ENCODE measurements around the gene SPCS3.
"Not testable (repeated sequence)": the region's sequence is repeated elsewhere in the genome, so short reads cannot be mapped to it uniquely, and the experiment has no call there.

SPCS3 gene

DNA sequence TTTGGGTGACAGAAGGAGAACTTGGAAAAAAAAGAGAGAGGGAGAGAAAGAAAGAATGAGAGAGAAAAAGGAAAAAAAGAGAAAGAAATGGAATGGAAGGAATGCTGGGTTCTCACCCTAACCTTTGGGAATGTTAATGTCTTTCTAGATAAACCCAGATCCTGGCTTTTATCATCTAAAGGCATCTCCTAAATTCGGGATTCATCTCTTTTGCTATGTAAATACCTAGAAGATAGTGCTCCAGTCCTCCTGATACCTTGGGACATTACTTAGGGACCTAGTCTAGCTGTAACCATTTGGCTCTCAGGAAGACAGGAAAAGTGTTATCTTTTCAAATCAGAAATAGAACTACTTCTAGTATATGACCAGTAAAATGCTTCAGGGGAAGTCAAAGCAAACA, 15.8 kb upstream of the SPCS3 start:
- DNase-seq (ENCODE audit: low read depth, low spot score) = peak; percentile 63

DNA sequence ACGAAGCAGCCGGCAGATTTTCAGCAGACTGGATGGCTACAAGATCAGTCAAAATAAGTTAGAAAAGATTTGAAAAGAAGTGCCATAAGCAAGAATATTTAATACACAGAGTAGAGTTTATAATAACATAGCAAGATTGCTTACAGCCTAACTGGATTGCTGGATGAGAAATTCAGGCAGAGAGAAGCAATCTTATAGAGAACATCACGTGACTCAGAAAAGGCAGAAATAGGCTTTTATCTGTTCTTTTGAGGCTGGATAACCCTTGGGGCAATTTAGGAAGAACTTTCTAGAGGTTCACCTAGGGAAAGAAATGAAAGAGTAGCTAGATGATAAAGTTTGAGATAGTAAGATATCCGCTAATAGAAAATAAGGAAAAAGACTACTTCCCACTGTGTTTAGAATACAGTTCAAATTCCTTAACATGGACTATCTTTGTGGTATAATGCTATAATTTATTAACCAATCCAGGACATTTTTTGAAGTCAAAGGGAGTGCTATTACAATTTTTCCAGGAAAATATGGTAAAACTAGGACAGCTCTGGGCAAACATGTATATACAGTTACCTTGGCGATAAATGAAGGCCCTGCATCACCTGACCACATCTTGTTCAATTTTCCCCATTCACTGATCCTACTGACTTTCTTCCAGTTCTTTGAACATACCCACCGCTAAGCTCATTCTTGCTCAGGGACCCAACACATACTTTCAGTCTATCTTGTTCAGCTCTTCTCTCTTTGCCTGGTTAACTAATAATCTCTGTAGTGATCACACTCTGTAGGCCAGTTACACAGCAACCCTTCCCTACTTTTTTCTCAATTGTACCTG, 12.7 kb upstream of the SPCS3 start:
- DNase-seq (ENCODE audit: low read depth, low spot score) = no peak

- DNase-seq (ENCODE audit: low read depth, low spot score) = no peak
Measured at GRCh38 chr4:176307666-176307930, 12.2 kb upstream of the SPCS3 start.

DNA sequence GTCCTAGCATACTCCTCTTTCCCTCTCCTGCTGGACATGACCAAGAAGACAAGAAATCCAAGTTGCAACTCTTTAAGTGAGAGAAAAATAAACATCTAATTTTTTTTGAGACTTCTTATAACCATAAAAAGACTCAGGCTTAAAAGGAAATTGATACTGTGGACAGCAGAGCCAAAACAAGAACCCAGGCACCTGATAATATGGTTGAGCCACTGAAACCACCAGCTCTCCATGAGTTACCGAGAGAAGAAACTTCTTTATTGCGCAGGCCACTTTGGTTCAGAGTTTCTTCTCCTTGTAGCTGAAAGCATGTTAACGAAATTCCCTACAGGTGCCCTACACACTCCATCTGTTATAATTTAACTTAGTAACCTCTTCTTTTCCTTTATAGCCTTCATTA, 11.3 kb upstream of the SPCS3 start:
- no peak for DNase-seq (ENCODE audit: low read depth, low spot score)

- DNase-seq (ENCODE audit: low read depth, low spot score) = no peak
Measured at GRCh38 chr4:176309046-176309445, 10.7 kb upstream of the SPCS3 start.

GRCh38 chr4:176309772-176310171, 10.0 kb upstream of the SPCS3 start:
- DNase-seq (ENCODE audit: low read depth, low spot score) = no peak

DNA sequence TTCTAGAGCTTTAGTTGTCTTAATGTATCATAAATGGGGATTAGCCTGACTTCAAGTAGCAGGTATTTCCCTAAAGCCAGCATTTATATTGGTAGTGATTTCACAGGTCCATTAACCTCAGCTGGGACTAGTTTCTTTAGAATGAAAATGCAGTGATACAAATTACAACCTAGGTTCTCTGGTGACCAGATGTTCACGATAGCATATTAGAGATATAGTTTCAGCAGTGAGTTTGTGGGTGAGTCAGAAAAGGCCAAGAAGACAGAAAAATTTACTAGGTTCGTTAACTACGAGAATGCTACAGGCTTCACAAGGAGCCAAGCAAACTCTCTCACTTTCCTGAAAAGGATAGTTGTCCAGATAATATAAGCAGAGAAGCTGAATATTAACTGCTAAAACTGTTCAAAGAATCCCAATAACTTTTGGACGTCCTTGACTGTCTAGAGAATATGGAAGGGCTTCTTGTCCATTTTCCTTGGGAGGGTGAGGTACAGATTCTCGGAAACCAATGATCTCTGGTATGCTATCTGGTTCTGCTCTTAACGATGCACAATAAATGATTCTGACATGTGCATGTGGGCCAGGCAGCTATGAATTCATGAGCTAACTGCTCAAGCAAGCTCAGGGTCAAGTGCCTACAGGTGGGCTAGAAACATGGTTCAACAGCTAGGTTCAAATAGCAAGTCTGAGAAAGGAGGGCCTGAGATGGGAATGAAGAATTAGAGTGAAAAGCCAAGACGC, 6.0 kb upstream of the SPCS3 start:
- no peak for DNase-seq (ENCODE audit: low read depth, low spot score)

DNA sequence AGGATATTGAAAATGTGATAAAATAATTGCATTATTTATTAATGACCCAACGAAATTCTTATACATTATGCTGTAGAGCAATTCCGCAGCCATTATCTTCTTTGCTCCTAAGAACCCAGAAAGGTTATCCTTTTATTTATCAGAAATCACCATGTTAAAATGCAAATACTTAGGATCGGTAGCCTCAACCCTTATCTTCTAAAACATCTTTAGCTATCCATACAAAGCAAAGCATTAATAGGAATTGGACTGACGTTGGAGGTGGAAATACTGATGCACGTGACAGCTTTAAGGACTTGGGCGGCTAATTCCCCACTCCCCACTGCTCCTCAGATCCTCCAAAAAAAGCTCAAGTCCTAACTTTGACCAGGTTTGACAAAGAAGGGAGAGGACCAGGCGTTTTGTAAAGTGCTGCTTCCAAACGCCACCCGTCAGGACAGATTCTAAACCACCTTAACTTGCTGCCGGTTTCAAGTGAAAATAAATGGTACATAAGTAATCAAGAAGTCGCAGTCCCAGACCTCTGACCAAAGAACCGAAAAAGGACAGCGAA, 539 bp upstream of the SPCS3 start:
- no peak for DNase-seq (ENCODE audit: low read depth, low spot score)

- DNase-seq (ENCODE audit: low read depth, low spot score) = no peak
Measured at GRCh38 chr4:176320340-176320975, 692 bp downstream of the SPCS3 start.

GRCh38 chr4:176320976-176321361, 1.2 kb downstream of the SPCS3 start:
- DNase-seq (ENCODE audit: low read depth, low spot score) = no peak

- no peak for DNase-seq (ENCODE audit: low read depth, low spot score)
Measured at GRCh38 chr4:176321589-176321988, 1.8 kb downstream of the SPCS3 start.

DNA sequence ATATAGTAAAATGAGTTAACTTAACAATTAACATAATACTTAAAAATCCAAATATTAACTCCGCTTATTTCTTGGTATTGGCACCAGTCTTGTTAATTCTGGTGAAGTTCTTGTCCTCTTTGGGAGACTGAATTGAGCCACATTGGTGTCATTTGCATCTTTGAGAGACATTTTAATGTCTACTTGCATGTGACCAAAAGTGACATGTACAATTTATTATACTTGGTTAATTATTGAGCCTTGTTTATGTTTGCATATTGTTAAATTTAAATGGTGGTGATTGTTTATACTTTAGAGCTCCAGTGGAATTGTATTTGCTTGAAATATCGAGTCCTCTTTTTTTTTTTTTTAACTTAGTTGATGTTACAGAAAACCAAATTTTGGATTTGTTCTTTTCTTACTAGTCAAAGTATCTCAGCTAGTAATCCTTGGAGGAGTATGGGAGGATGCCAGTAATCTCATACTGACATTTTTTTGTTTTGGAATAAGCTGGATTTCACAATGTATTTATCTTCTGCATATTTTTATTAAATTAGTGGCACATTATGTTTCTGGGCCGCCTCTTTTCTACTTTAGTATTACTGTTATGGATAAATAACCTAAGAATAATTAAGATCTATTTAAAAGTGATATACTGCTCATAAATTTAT, 3.9 kb downstream of the SPCS3 start:
- no peak for DNase-seq (ENCODE audit: low read depth, low spot score)

DNA sequence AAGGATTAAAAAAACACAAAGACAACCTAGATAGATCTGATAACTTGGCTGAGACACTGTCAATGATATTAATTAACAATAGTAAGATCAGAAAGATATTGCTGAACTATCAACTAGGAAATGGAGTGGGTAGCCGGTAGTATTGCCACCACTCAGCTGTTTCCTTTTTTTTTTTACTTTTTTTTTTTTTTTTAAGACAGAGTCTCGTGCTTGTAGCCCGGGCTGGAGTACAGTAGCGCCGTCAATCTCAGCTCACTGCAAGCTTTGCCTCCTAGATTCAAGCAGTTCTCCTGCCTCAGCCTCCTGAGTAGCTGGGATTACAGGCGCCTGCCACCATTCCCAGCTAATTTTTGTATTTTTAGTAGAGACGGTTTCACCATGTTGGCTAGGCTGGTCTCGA, 5.1 kb downstream of the SPCS3 start:
- DNase-seq (ENCODE audit: low read depth, low spot score) = not testable (repeated sequence)

DNA sequence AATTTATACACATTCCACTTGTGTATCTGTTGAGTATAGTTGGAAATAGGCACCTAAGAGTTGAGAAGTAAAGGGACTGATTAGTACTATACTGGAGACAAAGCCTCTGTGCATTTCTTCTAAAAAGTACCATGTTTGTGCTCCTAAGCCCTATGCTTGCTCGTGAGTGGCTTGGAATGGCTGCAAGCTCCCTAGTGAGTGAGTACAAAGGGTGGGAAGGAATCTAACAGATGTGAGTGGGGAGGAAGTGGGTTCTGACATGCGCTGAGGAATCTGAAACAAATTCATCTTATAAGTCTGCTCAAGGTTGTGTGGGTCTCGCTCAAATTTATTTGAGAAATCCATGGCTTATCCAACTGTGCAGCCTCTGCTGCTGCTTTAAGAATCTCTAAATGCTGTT, 13.3 kb downstream of the SPCS3 start:
- DNase-seq (ENCODE audit: low read depth, low spot score) = no peak

DNA sequence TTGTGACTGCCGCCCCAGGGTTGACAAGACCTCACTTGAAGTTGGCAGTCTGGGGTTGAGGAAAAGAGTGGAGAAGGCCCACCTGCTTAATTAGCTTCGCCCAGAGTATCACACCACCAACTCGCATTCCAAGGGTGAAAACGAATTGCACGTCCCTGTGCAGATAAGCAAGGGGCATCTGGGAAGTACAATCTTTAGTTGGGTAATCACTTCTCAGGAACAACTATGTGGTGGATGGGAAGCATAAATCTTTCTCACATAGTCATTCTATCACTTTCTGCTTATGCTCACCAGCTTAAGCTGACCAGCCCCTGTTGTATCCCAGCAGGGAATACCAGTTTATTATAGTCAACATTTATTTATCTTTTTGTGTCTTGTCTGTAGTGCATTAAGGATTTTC, 14.3 kb downstream of the SPCS3 start:
- no peak for DNase-seq (ENCODE audit: low read depth, low spot score)

DNA sequence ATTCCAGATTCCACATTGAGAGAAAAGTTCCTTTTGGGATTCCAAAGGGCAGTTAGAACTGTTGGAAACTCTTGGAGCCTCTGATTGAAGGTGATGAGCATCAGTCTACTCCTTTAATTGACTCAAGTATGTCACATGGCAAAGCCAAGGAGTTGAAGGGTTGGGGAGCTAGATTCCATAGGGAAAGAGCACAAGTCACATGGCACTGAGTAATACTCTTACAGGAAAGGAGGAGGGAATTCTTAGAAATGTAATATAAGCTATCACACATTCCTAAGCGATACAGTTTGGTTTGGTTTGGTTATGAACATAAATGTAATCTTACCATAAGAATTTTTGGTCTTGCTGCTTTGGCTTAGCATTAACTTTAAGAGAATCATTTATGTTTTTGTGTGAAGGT, 15.7 kb downstream of the SPCS3 start:
- DNase-seq (ENCODE audit: low read depth, low spot score) = no peak

GRCh38 chr4:176339936-176340761, 20.4 kb downstream of the SPCS3 start:
- no peak for DNase-seq (ENCODE audit: low read depth, low spot score)

- no peak for DNase-seq (ENCODE audit: low read depth, low spot score)
Measured at GRCh38 chr4:176340871-176341685, 21.3 kb downstream of the SPCS3 start.

GRCh38 chr4:176342384-176342783, 22.6 kb downstream of the SPCS3 start:
- DNase-seq (ENCODE audit: low read depth, low spot score) = no peak

DNA sequence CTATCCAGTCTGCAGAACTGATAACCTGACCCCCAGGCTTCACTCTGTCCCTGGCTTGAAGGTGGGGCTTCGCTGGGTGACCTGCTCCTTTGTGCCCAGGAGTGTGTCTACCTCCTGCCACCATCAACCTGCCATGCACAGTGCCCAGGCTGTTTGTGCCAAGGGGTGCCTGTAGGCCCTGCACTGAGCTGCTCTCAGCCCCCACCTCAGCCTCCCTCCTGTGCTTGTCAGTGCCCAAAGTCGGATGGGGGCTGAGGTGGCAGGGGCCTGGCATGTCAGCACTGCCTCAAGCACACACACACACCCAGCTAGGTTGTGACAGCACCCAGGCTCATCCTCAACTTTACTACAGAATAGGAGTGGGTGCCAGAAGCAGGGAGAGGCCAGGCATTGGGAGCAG, 23.5 kb downstream of the SPCS3 start:
- DNase-seq (ENCODE audit: low read depth, low spot score) = no peak

All from iPS DF 19.7 (cell line).